ENCODE results near the gene MIA2.
"Not testable (repeated sequence)": the region's sequence is repeated elsewhere in the genome, so short reads cannot be mapped to it uniquely, and the experiment has no call there.

MIA2 gene

GRCh38 chr14:39232554-39233415 lies 930 bp upstream of the MIA2 start:
- FAIRE-seq = peak; percentile 21

DNA sequence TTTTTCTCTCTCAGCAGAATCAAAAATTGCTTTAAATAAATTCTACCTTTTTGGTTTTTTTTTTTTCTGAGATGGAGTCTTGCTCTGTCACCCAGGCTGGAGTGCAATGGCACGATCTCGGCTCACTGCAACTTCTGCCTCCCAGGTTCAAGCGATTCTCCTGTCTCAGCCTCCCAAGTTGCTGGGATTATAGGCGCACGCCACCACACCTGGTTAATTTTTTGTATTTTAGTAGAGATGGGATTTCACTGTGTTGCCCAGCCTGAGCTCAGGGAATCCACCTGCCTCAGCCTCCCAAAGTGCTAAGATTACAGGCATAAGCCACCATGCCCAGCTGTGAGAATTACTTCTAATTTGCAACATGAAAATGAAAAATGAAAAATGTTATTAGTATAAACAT lies 1.3 kb downstream of the MIA2 start:
- not testable (repeated sequence) for FAIRE-seq

GRCh38 chr14:39235466-39235865 lies 1.8 kb downstream of the MIA2 start:
- not testable (repeated sequence) for FAIRE-seq

GRCh38 chr14:39240769-39241168 lies 7.1 kb downstream of the MIA2 start:
- FAIRE-seq = no peak

- no peak for FAIRE-seq
Observed at GRCh38 chr14:39241637-39242036, 7.9 kb downstream of the MIA2 start.

GRCh38 chr14:39243831-39244230 lies 10.1 kb downstream of the MIA2 start:
- no peak for FAIRE-seq

DNA sequence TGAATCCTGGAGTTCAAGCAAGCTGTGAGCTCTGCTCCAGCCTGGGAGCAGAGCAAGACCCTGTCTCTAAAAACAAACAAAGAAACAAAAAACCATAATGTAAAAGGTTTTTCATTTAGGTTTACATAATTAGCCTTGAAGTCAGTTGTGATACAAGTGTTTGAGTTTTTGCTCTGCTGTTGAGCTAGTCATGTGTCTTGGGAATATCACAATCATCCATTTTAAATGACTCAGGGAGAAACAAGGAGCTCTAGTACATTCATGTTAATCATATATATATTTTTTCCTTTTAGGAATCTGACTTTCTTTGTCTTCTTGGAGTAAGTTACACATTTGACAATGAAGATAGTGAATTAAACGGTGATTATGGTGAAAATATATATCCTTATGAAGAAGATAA lies 12.9 kb downstream of the MIA2 start:
- no peak for FAIRE-seq

GRCh38 chr14:39247256-39247655 lies 13.5 kb downstream of the MIA2 start:
- FAIRE-seq = no peak

GRCh38 chr14:39251547-39251946 lies 17.8 kb downstream of the MIA2 start:
- FAIRE-seq = peak; percentile 79

- not testable (repeated sequence) for FAIRE-seq
Observed at GRCh38 chr14:39257388-39257787, 23.7 kb downstream of the MIA2 start.

DNA sequence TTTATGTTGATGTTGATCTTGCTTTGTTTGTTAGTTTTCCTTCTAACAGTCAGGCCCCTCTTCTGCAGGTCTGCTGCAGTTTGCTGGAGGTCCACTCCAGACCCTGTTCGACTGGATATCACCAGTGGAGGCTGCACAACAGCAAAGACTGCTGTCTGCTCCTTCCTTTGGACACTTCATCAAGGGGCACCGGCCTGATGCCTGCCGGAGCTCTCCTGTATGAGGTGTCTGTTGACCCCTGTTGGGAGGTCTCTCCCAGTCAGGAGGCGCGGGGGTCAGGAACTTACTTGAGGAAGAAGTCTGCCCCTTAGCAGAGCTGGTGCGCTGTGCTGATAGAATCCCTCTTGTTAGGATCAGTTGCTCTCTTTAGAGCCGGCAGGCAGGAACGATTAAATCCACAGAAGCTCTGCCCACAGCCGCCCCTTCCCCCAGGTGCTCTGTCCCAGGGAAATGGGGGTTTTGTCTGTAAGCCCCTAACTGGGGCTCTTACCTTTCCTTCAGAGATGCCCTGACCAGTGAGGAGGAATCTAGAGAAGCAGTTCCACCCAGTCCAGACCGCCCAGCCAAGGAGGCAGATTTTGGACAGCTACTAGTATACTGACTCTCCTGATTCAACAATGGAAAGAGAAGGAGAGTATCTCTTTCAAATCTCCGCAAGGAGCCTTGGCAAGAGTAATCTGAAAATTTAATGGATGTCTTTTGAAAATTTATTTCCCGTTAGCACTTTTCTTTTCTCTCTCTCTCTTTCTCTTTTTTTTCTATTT lies 25.2 kb downstream of the MIA2 start:
- no peak for FAIRE-seq

DNA sequence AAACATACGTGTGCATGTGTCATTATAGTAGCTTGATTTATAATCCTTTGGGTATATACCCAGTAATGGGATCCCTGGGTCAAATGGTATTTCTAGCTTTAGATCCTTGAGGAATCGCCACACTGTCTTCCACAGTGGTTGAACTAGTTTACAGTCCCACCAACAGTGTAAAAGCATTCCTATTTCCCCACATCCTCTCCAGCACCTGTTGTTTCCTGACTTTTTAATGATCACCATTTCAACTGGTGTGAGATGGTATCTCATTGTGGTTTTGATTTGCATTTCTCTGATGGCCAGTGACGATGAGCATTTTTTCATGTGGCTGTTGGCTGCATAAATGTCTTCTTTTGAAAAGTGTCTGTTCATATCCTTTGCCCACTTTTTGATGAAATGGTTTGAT lies 26.4 kb downstream of the MIA2 start:
- not testable (repeated sequence) for FAIRE-seq

GRCh38 chr14:39262214-39262613 lies 28.5 kb downstream of the MIA2 start:
- not testable (repeated sequence) for FAIRE-seq

DNA sequence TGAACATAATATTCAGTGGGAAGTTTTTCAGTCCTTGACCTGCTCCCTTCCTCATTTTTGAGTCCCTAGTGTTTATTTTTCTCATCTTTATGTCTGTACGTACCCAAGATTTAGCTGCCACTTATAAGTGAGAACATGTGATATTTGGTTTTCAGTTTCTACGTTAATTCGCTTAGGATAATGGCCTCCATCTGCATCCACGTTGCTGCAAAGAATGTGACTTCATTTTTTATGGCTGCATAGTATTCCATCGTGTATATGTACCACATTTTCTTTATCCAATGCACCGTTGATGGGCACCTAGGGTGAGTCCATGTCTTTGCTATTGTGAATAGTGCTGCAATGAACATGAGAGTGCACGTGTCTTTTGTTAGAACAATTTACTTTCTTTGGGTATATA lies 30.3 kb downstream of the MIA2 start:
- no peak for FAIRE-seq

DNA sequence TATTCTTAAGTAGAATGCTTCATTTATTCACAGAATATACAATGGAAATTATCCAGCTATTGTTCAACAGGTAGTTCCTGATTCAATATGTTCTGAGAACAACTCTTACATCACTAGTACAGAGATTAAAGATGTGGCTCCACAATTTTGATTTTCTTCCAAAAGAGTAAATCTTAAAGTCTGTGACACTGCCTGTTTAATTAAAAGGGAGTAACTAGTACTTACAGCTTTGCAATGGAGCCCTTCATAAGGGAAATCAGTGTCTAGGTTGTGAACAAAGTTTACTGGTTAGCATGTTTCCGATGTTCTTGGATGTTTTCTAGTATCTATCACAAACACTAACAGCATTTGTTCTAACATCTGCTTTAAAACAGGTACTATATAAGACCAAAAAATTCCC lies 30.8 kb downstream of the MIA2 start:
- FAIRE-seq = no peak

- no peak for FAIRE-seq
Observed at GRCh38 chr14:39265033-39265432, 31.3 kb downstream of the MIA2 start.

GRCh38 chr14:39265806-39266524 lies 32.2 kb downstream of the MIA2 start:
- FAIRE-seq = no peak

DNA sequence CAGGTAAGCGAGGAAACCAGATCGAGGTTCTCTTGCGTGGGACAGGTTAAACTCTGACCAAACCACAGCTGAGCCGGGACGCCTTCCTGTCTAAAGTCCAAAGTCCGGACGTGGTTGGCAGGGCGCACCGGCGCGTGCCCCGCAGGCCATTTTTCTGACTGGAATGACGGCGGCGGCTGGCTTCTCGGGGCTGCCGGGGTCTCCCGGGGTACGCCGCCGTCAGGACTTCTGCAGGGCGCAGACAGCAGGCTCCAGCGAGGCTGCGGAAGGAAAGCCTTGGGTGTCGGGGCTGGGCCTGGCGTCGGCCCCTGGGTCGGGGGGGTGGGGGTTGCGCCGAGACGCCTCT lies 32.8 kb downstream of the MIA2 start:
- FAIRE-seq = no peak

DNA sequence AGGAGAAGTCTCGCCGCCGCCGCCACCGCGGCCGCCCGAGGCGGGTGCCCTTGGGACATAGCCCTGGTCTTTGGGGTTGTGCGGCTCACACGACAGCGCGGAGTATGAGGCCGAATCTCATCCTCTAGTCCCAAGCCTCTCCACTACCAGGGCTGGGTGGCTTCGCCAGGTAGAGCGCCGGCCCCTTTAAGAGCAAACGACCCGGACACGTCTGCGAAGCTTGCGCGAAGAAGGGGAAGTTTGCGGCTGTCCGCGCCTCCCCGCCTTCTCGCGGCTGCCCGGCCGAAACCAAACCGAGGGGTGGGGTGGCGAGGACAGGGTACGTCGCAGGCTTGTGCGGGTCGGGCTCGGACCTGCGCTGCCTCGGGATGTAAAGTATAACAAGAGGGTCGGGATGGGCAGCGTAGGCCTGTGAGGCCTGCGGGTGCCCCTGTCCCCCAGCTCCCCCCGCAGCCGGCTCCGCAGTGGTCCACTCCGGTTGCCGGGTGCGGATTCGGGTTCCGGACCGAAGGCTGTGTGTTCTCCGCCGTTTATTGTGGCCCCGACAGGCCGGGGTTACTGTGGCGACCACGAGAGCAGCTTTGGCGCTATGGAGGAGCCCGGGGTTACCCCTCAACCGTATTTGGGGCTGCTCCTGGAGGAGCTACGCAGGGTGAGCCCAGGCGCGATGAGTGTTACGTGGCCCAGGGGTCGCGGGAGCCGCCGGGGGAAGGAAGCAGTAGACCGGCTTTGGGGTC lies 33.3 kb downstream of the MIA2 start:
- no peak for FAIRE-seq

- FAIRE-seq = peak; percentile 38
Observed at GRCh38 chr14:39267608-39268005, 33.9 kb downstream of the MIA2 start.

- FAIRE-seq = no peak
Observed at GRCh38 chr14:39268393-39268792, 34.7 kb downstream of the MIA2 start.

GRCh38 chr14:39272918-39273317 lies 39.2 kb downstream of the MIA2 start:
- FAIRE-seq = no peak

DNA sequence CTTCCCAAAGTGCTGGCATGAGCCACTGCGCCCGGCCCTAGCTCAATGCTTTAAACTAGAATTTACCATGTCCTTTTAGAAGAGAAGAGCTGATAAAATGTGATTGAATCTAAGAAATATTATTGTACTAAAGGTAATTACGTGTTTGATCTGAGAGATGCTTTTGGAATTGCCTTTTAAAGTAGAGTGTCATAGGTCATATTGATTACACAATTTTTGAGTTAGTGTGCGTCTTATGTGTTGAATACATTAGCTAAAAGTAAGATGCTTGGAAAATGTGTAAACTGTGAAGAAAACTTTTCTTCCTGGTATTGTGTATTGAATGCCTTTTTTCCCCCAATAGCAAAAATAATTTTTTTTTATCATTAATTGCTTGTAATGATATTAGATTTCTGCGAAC lies 41.7 kb downstream of the MIA2 start:
- no peak for FAIRE-seq
